HEK293 (cell line): ENCODE results near the gene USP32.

Experiments used
- ZNF624 ChIP-seq: fragments of 450-650 bp; formaldehyde crosslinking; IDR thresholded peaks from 2 replicates; pipeline ENCODE4 v1.5.1; 2017; ENCODE audit warnings: missing biosample characterization, missing genetic modification characterization
- ZNF654 ChIP-seq: fragments of 450-650 bp; formaldehyde crosslinking; IDR thresholded peaks from 2 replicates; pipeline ENCODE4 v1.5.1; 2016; ENCODE audit warnings: low read depth, missing biosample characterization, missing genetic modification characterization
- ZNF777 ChIP-seq: fragments of 450-650 bp; formaldehyde crosslinking; IDR thresholded peaks from 2 replicates; pipeline ENCODE4 v1.5.1; 2017; ENCODE audit warnings: missing biosample characterization, missing genetic modification characterization, borderline replicate concordance
- TF ChIP-seq, protein P1 (sequence below): fragments of 450-650 bp; formaldehyde crosslinking; IDR thresholded peaks from 2 replicates; pipeline ENCODE4 v1.5.1; 2016; ENCODE audit warnings: missing biosample characterization, missing genetic modification characterization
- TF ChIP-seq, protein P2 (sequence below): fragments of 450-650 bp; IDR thresholded peaks from 2 replicates; pipeline ENCODE4 v1.5.1; 2018; ENCODE audit warnings: missing biosample characterization, mild to moderate bottlenecking, missing genetic modification characterization
- TF ChIP-seq, protein P3 (sequence below): fragments of 450-650 bp; formaldehyde crosslinking; IDR thresholded peaks from 2 replicates; pipeline ENCODE4 v1.5.1; 2016; ENCODE audit warnings: missing biosample characterization, missing genetic modification characterization

DNA sequence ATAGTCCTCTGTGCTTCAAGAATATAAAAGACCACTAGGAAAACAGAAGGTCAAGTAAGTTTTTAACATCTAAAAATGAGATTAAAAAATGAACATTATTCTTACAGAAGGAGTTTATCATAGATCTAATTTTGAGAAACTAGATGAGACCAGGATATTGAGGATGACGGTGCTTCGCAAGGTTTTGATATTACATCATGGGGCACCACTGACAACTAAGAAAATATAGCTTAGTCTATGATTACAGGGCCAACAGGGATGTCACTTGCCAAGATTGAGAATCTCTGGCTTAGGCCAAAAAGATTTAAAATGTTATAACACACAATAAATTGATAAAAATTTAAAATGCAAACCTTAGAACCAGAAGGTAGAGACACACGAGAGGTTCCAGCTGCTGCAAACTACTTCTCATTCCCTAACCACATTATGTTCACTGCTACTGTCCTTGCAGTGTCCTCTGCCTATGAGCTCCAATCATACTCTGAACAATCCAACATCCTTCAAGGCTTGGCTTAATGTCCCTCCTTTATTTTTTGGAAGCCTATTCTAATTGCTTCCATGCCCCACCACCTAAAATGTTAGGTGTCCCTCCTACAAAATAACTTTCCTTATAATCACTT lies 33.2 kb downstream of the USP32 start:
- TF ChIP-seq, protein P1, sequence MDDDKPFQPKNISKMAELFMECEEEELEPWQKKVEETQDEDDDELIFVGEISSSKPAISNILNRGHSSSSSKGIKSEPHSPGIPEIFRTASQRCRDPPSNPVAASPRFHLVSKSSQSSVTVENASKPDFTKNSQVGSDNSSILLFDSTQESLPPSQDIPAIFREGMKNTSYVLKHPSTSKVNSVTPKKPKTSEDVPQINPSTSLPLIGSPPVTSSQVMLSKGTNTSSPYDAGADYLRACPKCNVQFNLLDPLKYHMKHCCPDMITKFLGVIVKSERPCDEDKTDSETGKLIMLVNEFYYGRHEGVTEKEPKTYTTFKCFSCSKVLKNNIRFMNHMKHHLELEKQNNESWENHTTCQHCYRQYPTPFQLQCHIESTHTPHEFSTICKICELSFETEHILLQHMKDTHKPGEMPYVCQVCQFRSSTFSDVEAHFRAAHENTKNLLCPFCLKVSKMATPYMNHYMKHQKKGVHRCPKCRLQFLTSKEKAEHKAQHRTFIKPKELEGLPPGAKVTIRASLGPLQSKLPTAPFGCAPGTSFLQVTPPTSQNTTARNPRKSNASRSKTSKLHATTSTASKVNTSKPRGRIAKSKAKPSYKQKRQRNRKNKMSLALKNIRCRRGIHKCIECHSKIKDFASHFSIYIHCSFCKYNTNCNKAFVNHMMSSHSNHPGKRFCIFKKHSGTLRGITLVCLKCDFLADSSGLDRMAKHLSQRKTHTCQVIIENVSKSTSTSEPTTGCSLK (tag by site-specific recombination): no peak
- TF ChIP-seq ZNF777 (tag by site-specific recombination): no peak
- TF ChIP-seq, protein P2, sequence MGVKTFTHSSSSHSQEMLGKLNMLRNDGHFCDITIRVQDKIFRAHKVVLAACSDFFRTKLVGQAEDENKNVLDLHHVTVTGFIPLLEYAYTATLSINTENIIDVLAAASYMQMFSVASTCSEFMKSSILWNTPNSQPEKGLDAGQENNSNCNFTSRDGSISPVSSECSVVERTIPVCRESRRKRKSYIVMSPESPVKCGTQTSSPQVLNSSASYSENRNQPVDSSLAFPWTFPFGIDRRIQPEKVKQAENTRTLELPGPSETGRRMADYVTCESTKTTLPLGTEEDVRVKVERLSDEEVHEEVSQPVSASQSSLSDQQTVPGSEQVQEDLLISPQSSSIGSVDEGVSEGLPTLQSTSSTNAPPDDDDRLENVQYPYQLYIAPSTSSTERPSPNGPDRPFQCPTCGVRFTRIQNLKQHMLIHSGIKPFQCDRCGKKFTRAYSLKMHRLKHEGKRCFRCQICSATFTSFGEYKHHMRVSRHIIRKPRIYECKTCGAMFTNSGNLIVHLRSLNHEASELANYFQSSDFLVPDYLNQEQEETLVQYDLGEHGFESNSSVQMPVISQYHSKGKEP: no peak
- TF ChIP-seq ZNF624 (tag by site-specific recombination): no peak
- TF ChIP-seq, protein P3, sequence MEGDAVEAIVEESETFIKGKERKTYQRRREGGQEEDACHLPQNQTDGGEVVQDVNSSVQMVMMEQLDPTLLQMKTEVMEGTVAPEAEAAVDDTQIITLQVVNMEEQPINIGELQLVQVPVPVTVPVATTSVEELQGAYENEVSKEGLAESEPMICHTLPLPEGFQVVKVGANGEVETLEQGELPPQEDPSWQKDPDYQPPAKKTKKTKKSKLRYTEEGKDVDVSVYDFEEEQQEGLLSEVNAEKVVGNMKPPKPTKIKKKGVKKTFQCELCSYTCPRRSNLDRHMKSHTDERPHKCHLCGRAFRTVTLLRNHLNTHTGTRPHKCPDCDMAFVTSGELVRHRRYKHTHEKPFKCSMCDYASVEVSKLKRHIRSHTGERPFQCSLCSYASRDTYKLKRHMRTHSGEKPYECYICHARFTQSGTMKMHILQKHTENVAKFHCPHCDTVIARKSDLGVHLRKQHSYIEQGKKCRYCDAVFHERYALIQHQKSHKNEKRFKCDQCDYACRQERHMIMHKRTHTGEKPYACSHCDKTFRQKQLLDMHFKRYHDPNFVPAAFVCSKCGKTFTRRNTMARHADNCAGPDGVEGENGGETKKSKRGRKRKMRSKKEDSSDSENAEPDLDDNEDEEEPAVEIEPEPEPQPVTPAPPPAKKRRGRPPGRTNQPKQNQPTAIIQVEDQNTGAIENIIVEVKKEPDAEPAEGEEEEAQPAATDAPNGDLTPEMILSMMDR (tag by site-specific recombination): no peak
- TF ChIP-seq ZNF654 (tag by site-specific recombination): no peak
